Measurements from ENCODE around the gene SORCS1. TPM values are rescaled to one million over a fixed set of nuclear protein-coding genes. Genes with fewer than 3 reads are reported as not detected.

Gene SORCS1
- polyA plus RNA-seq, 1 of the 3 experiments (the other 2 are of a cell fraction), result 0.66 TPM

DNA sequence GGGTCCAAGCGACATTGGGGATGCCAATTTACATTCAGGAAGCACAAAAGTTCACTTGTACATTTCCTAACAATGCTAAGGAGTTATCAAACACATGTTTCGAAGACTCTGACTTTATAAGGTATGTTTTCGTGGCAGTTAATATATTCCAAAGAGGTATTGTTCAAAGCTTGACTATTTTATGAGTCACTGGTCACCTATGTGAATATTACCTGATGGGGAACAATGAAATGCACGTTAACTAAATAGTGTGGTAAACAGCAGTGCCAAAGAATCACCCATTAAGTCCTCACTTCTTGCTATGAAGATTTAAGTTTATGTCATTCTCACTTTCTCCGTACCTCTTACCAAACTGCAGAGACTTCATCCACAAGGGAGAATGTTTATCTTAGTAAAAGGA is 550.2 kb downstream of the SORCS1 start (continued):
- TF ChIP-seq EZH2phosphoT487 (IDR thresholded peaks at IDR 0.05; ENCODE audit: borderline replicate concordance, low read depth), result no peak
- TF ChIP-seq, protein P1, sequence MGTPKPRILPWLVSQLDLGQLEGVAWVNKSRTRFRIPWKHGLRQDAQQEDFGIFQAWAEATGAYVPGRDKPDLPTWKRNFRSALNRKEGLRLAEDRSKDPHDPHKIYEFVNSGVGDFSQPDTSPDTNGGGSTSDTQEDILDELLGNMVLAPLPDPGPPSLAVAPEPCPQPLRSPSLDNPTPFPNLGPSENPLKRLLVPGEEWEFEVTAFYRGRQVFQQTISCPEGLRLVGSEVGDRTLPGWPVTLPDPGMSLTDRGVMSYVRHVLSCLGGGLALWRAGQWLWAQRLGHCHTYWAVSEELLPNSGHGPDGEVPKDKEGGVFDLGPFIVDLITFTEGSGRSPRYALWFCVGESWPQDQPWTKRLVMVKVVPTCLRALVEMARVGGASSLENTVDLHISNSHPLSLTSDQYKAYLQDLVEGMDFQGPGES (IDR thresholded peaks at IDR 0.05; ENCODE audit: low read depth, low read length), result no peak

DNA sequence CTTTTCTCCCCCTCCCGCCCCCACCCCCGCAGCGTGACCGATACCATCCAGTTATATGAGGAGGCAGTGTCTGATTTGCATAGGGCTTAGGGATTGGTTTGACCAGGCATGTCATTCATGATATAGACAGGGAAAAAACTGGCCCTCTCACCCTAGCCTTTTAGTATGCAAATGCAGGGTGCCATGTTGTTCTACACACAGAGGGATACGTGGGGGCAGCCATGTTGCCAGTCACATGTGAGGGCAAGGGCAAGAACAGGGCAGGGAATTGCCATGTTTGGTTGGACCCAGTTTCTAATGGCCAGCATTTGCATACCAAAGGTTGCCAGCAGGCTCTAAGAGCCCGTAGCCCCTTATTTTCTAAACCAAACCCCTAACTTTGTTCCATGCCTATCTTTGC is 552.1 kb downstream of the SORCS1 start:
- 69% methylated on average over 6 of the region's 6 CpGs for WGBS (ENCODE audit: low lambda C conversion rate)
- H2AFZ ChIP-seq (ENCODE audit: low read depth), result no peak overlapping the region
- no peaks in the 10 kb centered on the region for H3K4me1 ChIP-seq (ENCODE audit: control insufficient read depth in 1 of 2, insufficient read depth in 2 of 2, low read depth in 1 of 2, low read length in 1 of 2)
- ChIA-PET CTCF (interaction anchor here (2.7 kb wide), 1 partner anchor 13 kb away, joined by 11 read pairs; no protein-coding TSS in a partner anchor), POLR2A (no interaction called here)
- H3F3A ChIP-seq (replicated peaks; ENCODE audit: insufficient read depth), result no peaks in the 10 kb centered on the region
- DNase-seq, result no peak
- H3K79me2 ChIP-seq (ENCODE audit: insufficient read depth), result no peaks in the 10 kb centered on the region
- no peak overlapping the region for H3K9ac ChIP-seq
- H3K9me2 ChIP-seq, result no peaks in the 10 kb centered on the region
- no peak overlapping the region for H3K4me3 ChIP-seq (ENCODE audit: low read depth in 2 of 2, low read length in 1 of 2)
- TF ChIP-seq YY1 (IDR thresholded peaks at IDR 0.05; ENCODE audit: low read depth) (no peak), GABPA (IDR thresholded peaks at IDR 0.05; ENCODE audit: low read depth) (no peak), TAF1 (IDR thresholded peaks at IDR 0.05; ENCODE audit: borderline replicate concordance, low read depth, low read length) (no peak), RCOR1 (IDR thresholded peaks at IDR 0.05; ENCODE audit: low read length) (no peak), RXRA (IDR thresholded peaks at IDR 0.05; ENCODE audit: borderline replicate concordance, low read depth) (no peak)
- TF ChIP-seq, protein P2, sequence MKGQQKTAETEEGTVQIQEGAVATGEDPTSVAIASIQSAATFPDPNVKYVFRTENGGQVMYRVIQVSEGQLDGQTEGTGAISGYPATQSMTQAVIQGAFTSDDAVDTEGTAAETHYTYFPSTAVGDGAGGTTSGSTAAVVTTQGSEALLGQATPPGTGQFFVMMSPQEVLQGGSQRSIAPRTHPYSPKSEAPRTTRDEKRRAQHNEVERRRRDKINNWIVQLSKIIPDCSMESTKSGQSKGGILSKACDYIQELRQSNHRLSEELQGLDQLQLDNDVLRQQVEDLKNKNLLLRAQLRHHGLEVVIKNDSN (IDR thresholded peaks at IDR 0.05; ENCODE audit: borderline replicate concordance, low read depth), result no peak
- TF ChIP-seq, protein P3, sequence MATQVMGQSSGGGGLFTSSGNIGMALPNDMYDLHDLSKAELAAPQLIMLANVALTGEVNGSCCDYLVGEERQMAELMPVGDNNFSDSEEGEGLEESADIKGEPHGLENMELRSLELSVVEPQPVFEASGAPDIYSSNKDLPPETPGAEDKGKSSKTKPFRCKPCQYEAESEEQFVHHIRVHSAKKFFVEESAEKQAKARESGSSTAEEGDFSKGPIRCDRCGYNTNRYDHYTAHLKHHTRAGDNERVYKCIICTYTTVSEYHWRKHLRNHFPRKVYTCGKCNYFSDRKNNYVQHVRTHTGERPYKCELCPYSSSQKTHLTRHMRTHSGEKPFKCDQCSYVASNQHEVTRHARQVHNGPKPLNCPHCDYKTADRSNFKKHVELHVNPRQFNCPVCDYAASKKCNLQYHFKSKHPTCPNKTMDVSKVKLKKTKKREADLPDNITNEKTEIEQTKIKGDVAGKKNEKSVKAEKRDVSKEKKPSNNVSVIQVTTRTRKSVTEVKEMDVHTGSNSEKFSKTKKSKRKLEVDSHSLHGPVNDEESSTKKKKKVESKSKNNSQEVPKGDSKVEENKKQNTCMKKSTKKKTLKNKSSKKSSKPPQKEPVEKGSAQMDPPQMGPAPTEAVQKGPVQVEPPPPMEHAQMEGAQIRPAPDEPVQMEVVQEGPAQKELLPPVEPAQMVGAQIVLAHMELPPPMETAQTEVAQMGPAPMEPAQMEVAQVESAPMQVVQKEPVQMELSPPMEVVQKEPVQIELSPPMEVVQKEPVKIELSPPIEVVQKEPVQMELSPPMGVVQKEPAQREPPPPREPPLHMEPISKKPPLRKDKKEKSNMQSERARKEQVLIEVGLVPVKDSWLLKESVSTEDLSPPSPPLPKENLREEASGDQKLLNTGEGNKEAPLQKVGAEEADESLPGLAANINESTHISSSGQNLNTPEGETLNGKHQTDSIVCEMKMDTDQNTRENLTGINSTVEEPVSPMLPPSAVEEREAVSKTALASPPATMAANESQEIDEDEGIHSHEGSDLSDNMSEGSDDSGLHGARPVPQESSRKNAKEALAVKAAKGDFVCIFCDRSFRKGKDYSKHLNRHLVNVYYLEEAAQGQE (IDR thresholded peaks at IDR 0.05; ENCODE audit: low read depth, low read length), result no peak
- TF ChIP-seq, protein P4, sequence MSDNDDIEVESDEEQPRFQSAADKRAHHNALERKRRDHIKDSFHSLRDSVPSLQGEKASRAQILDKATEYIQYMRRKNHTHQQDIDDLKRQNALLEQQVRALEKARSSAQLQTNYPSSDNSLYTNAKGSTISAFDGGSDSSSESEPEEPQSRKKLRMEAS (IDR thresholded peaks at IDR 0.05; ENCODE audit: low read depth), result no peak
- no peak overlapping the region for H3K4me2 ChIP-seq
- H3K36me3 ChIP-seq (replicated peaks in 1 of 2; ENCODE audit: control insufficient read depth in 1 of 2, insufficient read depth in 2 of 2, low read length in 1 of 2), result no peaks in the 10 kb centered on the region
- H3K9me3 ChIP-seq, result no peaks in the 10 kb centered on the region
- no peak overlapping the region for H3K27ac ChIP-seq (ENCODE audit: low read depth in 2 of 2, low read length in 1 of 2)
- no peaks in the 10 kb centered on the region for H3K27me3 ChIP-seq (ENCODE audit: insufficient read depth)
- no peaks in the 10 kb centered on the region for H4K20me1 ChIP-seq (ENCODE audit: insufficient read depth)
